Measurements from ENCODE around the gene COMT. TPM values are rescaled to one million over a fixed set of nuclear protein-coding genes. Genes with fewer than 3 reads are reported as not detected.
A peak's percentile ranks its signal among the peaks of the same experiment; 100 is the strongest.

Gene COMT
- total RNA-seq, 1 donor from 2014 or later = 456 TPM

DNA sequence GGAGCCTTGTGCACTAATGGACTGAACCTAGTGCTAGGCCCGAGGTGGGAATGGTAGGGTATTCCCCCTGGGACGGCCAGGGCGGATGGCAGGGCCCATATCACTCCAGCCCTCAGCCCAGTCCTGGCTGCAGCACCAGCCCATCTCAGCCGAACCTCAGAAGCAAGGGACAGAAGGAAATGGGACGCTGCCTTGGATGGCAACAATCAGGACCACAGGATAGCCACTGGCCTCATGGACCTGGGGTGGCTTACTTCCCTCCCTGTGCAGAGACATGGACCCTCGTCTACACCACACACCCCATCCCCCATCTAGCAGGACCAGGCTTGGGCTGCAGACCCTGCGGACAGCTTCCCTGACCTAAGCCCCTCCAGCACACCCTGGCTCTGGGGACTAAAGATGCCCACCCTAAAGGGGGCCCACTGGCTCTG lies 50.9 kb downstream of the COMT start:
- no peak for DNase-seq (ENCODE audit: extremely low read depth, low read depth, low spot score)

DNA sequence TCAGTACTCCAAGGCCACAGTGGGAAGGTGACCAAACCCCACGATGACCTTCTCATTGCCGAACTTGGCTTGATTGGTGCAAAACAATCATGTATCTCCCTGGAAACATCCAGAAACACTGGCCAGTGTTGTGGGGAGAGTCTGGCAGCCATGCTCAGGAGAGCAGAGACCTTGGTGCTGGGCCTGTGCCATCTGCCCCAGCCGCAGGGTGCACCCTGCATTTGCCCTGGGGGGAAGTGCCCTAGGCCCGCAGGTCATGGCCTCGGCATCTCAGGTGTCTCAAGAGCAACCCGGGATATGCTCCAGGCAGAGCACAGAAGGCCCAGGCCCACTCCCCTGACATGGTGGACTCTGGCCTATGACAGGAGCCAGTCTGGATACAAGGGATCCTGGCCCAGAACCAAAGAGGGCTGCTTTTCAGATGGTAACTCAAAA lies 51.4 kb downstream of the COMT start:
- no peak for DNase-seq (ENCODE audit: extremely low read depth, low read depth, low spot score)

DNA sequence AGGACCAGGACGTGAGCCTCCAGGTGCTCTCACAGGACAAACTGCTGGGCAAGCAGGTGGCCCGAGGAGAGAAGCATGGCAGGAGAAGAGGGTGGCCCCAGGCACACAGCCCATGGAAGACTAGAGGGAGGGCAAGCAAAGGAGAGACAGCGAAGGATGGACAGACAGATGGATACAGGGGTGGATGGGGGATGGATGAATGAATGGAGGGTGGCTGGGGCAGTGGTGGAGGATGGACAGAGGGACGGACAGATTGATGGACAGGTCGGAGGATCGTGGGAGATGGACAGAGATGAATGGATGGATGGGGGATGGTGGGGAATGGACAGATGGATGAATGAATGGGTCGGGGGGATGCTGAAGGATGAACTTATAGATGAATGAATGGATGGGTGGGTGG lies 52.4 kb downstream of the COMT start:
- no peak for DNase-seq (ENCODE audit: extremely low read depth, low read depth, low spot score)

DNA sequence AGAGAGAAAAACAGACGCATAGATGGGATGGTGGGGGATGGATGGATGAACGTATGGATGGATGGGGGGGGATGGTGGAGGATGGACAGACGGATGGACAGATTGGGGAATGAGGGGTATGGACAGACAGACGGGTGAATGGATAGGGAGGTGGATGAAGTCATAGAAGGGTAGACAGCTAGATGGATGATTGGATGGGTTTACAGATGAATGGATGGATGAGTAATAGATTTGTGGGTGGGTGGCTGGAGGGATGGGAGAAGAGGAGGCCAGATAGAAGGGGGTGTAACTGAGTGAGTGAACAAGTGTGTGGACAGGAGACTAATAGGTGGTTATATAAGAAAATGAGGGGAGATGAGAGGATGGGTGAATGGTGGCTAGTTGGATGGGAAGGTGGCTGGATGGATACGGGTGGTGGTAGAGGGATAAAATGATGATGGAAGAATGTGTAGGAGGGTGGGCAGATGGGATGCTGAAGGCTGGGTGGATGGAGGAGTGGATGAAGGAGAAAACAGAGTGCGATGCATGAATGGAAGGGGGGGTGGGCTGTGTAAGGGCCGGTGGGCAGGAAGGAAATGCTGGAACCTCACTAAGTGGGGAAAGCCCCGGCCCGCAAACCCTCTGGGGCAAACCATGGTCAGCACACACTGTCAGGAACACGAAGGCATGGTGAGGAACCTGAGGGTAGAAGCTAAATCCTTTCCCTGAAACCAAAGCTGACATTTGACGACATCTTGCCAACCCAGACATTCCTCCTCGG lies 53.5 kb downstream of the COMT start:
- DNase-seq (ENCODE audit: extremely low read depth, low read depth, low spot score) = no peak

DNA sequence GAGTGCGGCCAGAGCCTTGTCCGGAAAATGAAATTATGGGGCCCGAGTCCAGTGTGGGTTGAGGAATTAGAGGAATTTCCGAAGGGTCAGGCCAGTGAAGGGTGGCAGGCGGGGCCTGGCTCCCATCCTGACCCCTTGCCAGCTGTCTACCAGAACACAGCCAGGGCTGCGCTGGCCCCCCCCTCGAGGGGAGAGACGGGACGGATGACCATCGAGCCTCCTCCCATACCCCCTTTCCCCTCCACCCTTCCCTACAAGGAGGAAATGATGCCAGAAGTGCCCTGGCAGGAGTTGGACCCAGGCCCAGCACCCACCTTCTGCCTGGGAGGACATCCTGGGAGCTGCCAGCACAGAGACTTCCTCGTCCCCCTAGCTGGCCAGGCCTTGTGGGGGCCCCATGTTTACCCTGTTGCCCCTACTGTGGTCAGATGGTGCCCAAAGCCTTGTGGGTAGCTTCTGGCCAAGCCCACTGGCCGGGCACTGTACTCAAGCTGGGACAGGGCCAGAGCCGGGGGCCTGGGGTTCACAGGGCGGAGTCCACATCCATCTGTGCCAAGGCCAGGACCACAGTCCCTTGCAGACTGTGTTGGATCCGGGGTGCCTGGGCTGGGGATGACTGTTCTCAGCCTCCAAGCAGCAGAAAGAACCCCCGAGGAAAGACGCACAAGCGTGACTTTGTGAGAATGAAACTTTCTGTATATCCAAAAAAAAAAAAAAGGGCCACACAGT lies 54.2 kb downstream of the COMT start:
- no peak for DNase-seq (ENCODE audit: extremely low read depth, low read depth, low spot score)

- DNase-seq (ENCODE audit: extremely low read depth, low read depth, low spot score) = no peak
These were observed 55.3 kb downstream of the COMT start for GRCh38 chr22:19996694-19997384.

- DNase-seq (ENCODE audit: extremely low read depth, low read depth, low spot score) = no peak
These were observed 56.1 kb downstream of the COMT start for GRCh38 chr22:19997561-19998231.

DNA sequence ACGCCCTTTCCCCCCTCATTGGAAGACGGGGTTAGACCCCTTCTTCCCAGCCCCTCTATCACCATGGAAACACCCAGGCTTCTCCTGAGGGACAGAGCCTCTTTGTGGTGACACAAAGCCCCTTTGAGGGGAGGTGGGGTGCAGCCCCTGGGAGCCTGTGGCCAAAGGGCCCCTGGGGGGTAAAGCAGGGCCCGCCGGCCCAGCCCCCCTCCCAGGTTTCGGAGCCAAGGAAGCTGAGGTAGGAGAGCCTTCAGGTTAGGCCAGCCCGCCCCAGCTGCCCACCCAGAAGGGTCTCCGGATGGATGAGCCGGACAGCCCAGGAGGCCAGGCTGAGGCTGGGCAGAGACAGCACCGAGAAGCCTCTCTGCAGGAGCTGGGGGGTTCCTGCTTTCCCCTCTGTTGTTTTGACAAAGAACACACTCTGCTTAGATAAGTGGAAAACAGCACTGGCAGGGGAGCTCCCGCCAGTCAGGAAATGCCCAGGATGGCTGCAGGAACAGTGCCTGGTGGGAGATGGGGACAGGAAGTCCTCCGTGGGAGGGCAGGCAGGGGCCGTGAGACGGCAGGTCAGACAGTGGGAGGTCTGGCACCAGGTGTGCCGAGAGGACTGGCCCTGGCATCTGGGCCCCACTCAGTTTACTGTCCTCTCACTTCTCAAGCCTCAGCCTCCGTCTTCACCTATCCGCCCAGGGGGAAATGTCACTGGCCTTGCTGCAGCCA lies 56.8 kb downstream of the COMT start:
- DNase-seq (ENCODE audit: extremely low read depth, low read depth, low spot score) = no peak

GRCh38 chr22:19998991-19999820 lies 57.6 kb downstream of the COMT start:
- DNase-seq (ENCODE audit: extremely low read depth, low read depth, low spot score) = no peak

DNA sequence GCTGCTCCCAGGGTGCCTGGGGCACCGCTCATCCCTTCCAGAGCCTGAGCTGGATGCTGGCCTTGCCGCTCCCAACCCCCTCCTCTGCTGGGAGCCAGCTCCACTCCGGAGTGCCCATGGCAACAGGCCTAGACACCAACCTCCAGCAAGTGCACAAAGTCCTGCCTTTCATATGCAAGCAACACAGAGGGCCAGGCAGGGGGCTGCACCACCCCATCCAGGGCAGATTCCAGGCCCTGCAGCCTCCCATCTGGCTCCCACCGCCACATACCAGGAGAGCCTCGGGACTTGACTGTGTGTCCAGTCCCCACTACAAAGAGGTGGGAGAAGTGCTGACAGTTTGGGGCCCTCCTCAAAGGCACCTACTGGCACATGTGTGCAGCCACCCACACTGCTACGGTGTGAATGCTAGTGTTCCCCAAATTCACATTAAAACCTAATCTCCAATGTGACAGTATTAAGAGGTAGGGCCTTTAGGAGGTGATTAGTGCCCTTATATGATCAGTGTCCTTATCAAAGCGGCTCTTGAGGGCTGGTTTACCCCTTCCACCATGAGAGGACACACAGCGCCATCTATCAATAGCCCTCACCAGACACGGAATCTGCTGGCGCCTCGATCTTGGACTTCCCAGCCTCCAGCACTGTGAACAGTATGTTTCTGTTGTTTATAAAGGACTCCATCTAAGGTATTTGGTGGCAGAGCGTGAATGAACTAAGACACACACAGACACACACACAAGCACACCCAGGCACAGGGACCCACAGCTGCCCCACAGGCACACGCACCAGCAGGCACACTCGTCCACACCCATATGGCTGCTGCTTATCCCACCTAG lies 58.9 kb downstream of the COMT start:
- DNase-seq (ENCODE audit: extremely low read depth, low read depth, low spot score) = no peak

DNA sequence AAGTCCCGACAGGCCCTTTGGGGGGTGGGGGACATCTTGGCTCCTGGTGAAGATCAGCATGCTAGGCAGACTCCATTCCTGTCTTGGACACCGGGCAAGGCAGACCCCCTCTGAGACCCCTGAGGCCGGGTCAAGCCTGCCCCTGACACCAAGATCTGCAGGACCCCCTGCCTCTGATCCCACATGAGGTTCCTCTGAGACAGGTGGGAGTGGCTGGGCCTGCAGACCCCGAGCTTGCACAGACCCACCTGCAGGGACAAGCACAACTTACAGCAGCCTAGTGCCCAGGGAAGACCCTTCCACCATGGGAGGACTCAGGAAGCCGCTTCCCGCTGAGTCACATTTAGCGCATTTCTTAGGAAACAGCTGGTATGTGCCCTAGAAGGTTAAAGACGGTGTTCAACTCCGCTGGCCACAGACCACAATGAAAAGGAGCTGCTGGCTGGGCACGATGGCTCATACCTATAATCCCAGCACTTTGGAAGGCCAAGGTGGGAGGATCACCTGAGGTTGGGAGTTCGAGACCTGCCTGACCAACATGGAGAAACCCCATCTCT lies 59.6 kb downstream of the COMT start:
- peak; percentile 82 for DNase-seq (ENCODE audit: extremely low read depth, low read depth, low spot score)

DNA sequence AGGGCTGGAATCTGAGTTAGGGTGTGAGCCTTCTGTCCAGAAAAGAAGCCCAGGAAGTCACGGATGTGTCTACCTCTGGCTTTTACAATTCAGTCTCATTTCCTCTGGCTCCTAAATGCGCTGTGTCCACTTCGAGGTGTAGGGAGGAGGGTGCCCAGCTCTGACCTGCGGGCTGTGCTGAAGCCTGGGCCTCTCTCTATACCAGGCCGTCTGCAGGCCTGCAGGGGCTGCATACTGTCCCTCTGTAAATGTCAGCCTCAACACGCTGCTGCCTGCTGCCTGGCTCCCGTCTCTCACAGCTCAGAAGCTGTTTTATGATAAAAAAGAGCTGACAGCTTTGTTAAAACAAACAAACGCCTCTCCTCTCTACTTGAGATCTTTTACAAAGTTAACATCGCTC lies 60.6 kb downstream of the COMT start:
- no peak for DNase-seq (ENCODE audit: extremely low read depth, low read depth, low spot score)

DNA sequence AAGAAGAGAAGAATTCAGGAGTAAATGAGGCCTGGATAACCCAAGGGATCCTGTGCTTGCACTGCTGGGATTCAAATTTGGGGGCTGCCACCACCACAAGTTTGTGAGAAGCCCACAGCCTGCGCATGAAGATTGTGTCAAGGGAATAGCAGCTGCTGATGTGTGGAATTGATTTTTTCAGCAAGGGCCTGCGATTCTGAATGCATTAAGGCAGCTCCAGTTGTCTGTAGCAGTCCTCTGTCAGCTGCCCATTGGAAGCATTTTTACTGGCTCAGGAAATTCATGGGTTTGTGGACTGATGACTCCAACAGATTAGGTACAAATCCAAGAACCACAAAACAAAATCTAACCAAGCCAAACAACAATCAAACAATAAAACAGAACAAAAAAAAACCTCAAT lies 61.1 kb downstream of the COMT start:
- no peak for DNase-seq (ENCODE audit: extremely low read depth, low read depth, low spot score)

DNA sequence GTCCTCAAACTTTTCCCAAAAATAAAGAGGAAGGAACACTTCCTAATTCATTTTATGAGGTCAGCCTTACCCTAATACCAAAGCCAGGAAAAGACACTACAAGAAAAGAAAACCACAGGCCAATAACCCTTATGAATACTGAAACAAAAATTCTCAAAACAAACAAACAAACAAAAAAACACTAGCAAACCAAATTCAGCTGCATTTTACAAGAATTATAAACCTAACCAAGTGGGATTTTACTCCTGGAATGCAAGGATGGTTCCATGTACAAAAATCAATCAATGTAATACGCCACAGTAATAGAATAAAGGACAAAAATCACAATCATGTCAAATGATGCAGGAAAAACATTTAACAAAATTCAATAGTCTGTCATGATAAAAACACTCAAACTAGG lies 61.7 kb downstream of the COMT start:
- DNase-seq (ENCODE audit: extremely low read depth, low read depth, low spot score) = no peak

DNA sequence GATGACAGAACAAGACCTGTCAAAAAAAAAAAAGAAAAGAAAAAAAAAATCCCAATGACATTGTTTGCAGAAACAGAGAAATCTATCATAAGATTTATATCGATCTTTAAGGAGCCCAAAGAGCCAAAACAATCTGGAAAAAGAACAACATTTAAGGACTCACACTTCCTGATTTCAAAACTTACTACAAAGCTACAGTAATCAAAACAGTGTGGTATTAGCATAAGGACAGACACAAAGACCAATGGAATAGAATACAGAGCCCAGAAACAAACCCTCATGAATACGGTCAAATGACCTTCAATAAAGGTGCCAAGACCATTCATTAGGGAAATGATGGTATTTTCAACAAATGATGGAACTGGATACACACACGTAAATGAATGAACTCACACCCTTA lies 62.9 kb downstream of the COMT start:
- no peak for DNase-seq (ENCODE audit: extremely low read depth, low read depth, low spot score)

GRCh38 chr22:20008221-20008995 lies 66.8 kb downstream of the COMT start:
- DNase-seq (ENCODE audit: extremely low read depth, low read depth, low spot score) = no peak

DNA sequence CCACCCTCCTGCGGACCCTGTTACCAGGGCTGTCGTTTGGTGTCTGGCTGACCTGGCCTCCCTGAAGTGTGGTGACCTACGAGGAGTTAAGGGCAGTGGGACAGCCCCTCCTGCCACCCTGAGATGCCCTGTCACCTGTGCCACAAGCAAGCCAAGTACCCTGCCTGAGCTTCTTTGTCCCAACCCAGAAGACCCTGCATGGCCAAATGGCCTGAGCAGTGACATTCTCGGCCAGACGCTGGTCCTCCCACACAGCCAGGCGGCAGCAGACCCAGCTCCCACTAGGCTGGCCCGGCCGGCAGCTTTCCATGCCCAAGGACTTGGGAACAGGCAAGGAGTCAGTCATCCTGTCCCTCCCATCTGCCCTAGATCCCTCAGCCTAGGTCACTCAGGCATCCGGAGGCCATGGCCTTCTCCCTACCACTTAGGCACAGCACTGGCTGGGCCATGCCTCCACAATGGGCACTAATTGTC lies 67.5 kb downstream of the COMT start:
- DNase-seq (ENCODE audit: extremely low read depth, low read depth, low spot score) = no peak
